Neural cell (in vitro differentiated cells): ENCODE results near the gene SPATA13. TPM values are rescaled to one million over a fixed set of nuclear protein-coding genes. Genes with fewer than 3 reads are reported as not detected.

Experiments used
- H2AFZ ChIP-seq: fragments of 200-600, 300-800 bp; sonication (generic), shearing (Covaris generic); 2 replicates; pipeline ENCODE4 v1.6.0; 2014; ENCODE audit warnings: low read depth, mild to moderate bottlenecking, antibody characterized with exemption, low read length, moderate library complexity
- H3F3A ChIP-seq: fragments of 200-600 bp; shearing (Covaris generic); 2 replicates; pipeline ENCODE4 v1.6.1; 2016; ENCODE audit warnings: mild to moderate bottlenecking, moderate library complexity, mixed read lengths, antibody characterized with exemption, low read length; ENCODE audit not compliant: insufficient read depth, poor library complexity, severe bottlenecking
- H3K27ac ChIP-seq: fragments of 200-600, 300-800 bp; sonication (generic), shearing (Covaris generic); 2 replicates; pipeline ENCODE4 v1.5.1; 2014; ENCODE audit warnings: mild to moderate bottlenecking, low read length, moderate library complexity
- H3K27me3 ChIP-seq: fragments of 300-800, 200-600 bp; sonication (generic), shearing (Covaris generic); 2 replicates; pipeline ENCODE4 v1.6.0; 2014; ENCODE audit warnings: mild to moderate bottlenecking, low read depth, low read length, moderate library complexity; ENCODE audit not compliant: insufficient read depth
- H3K36me3 ChIP-seq: fragments of 300-800, 200-600 bp; sonication (generic), shearing (Covaris generic); 2 replicates; pipeline ENCODE4 v1.5.1; 2014; ENCODE audit warnings: mild to moderate bottlenecking, antibody characterized with exemption, low read length, moderate library complexity; ENCODE audit not compliant: insufficient read depth
- H3K4me2 ChIP-seq: fragments of 300-800, 200-600 bp; sonication (generic), shearing (Covaris generic); 2 replicates; pipeline ENCODE4 v1.6.0; 2014; ENCODE audit warnings: mild to moderate bottlenecking, low read length
- H3K4me3 ChIP-seq: fragments of 300-800, 200-600 bp; sonication (generic), shearing (Covaris generic); 2 replicates; pipeline ENCODE4 v1.5.1; 2014; ENCODE audit warnings: mild to moderate bottlenecking, low read length, moderate library complexity
- H3K79me2 ChIP-seq: fragments of 200-600 bp; shearing (Covaris generic); replicated peaks from 2 replicates; pipeline ENCODE4 v1.6.0; 2014; ENCODE audit warnings: mild to moderate bottlenecking, low read length, moderate library complexity; ENCODE audit not compliant: insufficient read depth
- H3K9ac ChIP-seq: fragments of 300-800, 200-600 bp; sonication (generic), shearing (Covaris generic); 2 replicates; pipeline ENCODE4 v1.6.1; 2016; ENCODE audit warnings: mild to moderate bottlenecking, low read length, mixed read lengths
- H3K9me2 ChIP-seq: fragments of 200-600 bp; shearing (Covaris generic); 2 replicates; pipeline ENCODE4 v1.6.1; 2016; ENCODE audit warnings: mild to moderate bottlenecking, low read length, mixed read lengths; ENCODE audit not compliant: insufficient read depth
- H3K9me3 ChIP-seq: fragments of 200-600, 300-800 bp; sonication (generic), shearing (Covaris generic); 2 replicates; pipeline ENCODE4 v1.6.1; 2016; ENCODE audit warnings: mild to moderate bottlenecking, mixed run types, low read length, moderate library complexity, mixed read lengths
- H4K20me1 ChIP-seq: fragments of 200-600 bp; shearing (Covaris generic); 2 replicates; pipeline ENCODE4 v1.6.1; 2016; ENCODE audit warnings: mild to moderate bottlenecking, mixed run types; ENCODE audit not compliant: insufficient read depth
- CTCF ChIP-seq: fragments of 450-650 bp; IDR thresholded peaks from 2 replicates; pipeline ENCODE4 v1.5.1; 2014; ENCODE audit warnings: antibody characterized with exemption, mild to moderate bottlenecking, moderate library complexity; ENCODE audit not compliant: poor library complexity, severe bottlenecking
- EP300 ChIP-seq: fragments of 450-650 bp; conservative IDR thresholded peaks from 2 replicates; pipeline ENCODE4 v1.6.1; 2014; ENCODE audit warnings: antibody characterized with exemption, mild to moderate bottlenecking, moderate library complexity; ENCODE audit not compliant: poor library complexity, severe bottlenecking
- EZH2 ChIP-seq: fragments of 200-600, 300-800 bp; shearing (Covaris generic), sonication (generic); IDR thresholded peaks from 2 replicates; pipeline ENCODE4 v1.6.1; 2014; ENCODE audit warnings: antibody characterized with exemption, low read length, borderline replicate concordance, mild to moderate bottlenecking; ENCODE audit not compliant: insufficient read depth, poor library complexity, severe bottlenecking
- MXI1 ChIP-seq: fragments of 450-650 bp; conservative IDR thresholded peaks from 2 replicates; pipeline ENCODE4 v1.6.1; 2014; ENCODE audit warnings: antibody characterized with exemption, mild to moderate bottlenecking; ENCODE audit not compliant: poor library complexity, severe bottlenecking
- POLR2AphosphoS5 ChIP-seq: IDR thresholded peaks from 2 replicates; pipeline ENCODE4 v1.6.1; 2012
- RAD21 ChIP-seq: fragments of 450-650 bp; conservative IDR thresholded peaks from 2 replicates; pipeline ENCODE4 v1.6.1; 2014; ENCODE audit warnings: antibody characterized with exemption, mild to moderate bottlenecking, moderate library complexity
- REST ChIP-seq: IDR thresholded peaks from 2 replicates; pipeline ENCODE4 v1.6.1; 2012; ENCODE audit warnings: borderline replicate concordance
- SMC3 ChIP-seq: fragments of 450-650 bp; conservative IDR thresholded peaks from 2 replicates; pipeline ENCODE4 v1.6.1; 2014; ENCODE audit warnings: antibody characterized with exemption, mild to moderate bottlenecking, moderate library complexity; ENCODE audit not compliant: poor library complexity
- TAF1 ChIP-seq: IDR thresholded peaks from 2 replicates; pipeline ENCODE4 v1.6.1; 2012; ENCODE audit warnings: low read depth
- polyA plus RNA-seq: library from polyadenylated mRNA; depleted of rRNA; stranded (reverse); fragments of >200 nt; gene quantifications from 2 replicates; pipeline ENCODE4 v1.2.3, GENCODE V29; 2014

The SPATA13 gene
- polyA plus RNA-seq, 1 donor from 2014 or later = 15.5 TPM

- no peak for TF ChIP-seq POLR2AphosphoS5
- no peak for TF ChIP-seq REST
- no peak for TF ChIP-seq EZH2
- TF ChIP-seq EP300 = no peak
- no peak for TF ChIP-seq TAF1
- TF ChIP-seq MXI1 = no peak
- TF ChIP-seq CTCF = no peak
- TF ChIP-seq SMC3 = no peak
- TF ChIP-seq RAD21 = no peak
- no peaks in the 10 kb centered on the region for H4K20me1 ChIP-seq
- no peaks in the 10 kb centered on the region for H3K27me3 ChIP-seq
- H3K9me2 ChIP-seq = no peaks in the 10 kb centered on the region
- no peak overlapping the region for H3K27ac ChIP-seq
- no peaks in the 10 kb centered on the region for H3K9me3 ChIP-seq
- no peak overlapping the region for H3K4me3 ChIP-seq
- H3K79me2 ChIP-seq = no peaks in the 10 kb centered on the region
- no peak overlapping the region for H3K9ac ChIP-seq
- no peaks in the 10 kb centered on the region for H3F3A ChIP-seq
- no peak overlapping the region for H3K4me2 ChIP-seq
- H2AFZ ChIP-seq = no peak overlapping the region
- H3K36me3 ChIP-seq = no peaks in the 10 kb centered on the region
These were observed 80.8 kb downstream of the SPATA13 start for GRCh38 chr13:24241336-24241735.

DNA sequence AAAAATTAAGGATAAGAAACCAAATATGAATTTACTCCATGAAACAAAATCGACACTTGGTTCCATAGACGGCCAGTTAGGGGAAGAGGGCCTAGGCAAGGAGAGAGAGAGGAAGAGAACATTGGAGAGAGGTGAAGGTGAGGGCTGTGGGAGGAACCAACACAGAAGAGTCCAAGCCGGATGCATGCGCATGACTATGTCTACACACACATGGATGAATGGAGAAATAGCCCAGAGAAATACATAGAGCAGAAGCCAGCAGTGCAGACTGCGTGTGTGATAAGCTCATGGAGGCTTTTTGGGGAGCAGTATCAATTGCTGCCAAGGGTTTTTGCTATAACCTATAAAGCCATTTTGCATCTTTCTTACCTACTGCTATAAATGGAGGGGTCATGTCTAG is 81.6 kb downstream of the SPATA13 start:
- Histone ChIP-seq H2AFZ (no peak overlapping the region), H3K27me3 (no peaks in the 10 kb centered on the region), H3K36me3 (no peaks in the 10 kb centered on the region), H3K79me2 (no peaks in the 10 kb centered on the region), H3K4me3 (no peak overlapping the region), H3K4me2 (no peak overlapping the region), H3K27ac (no peak overlapping the region), H3F3A (no peaks in the 10 kb centered on the region), H4K20me1 (no peaks in the 10 kb centered on the region), H3K9ac (no peak overlapping the region), H3K9me3 (no peaks in the 10 kb centered on the region), H3K9me2 (no peaks in the 10 kb centered on the region)
- TF ChIP-seq MXI1 = no peak
- TF ChIP-seq SMC3 = no peak
- no peak for TF ChIP-seq EP300
- TF ChIP-seq EZH2 = no peak
- no peak for TF ChIP-seq TAF1
- TF ChIP-seq CTCF = no peak
- TF ChIP-seq RAD21 = no peak
- no peak for TF ChIP-seq POLR2AphosphoS5
